ENCODE results near the gene TCF4.
A peak's percentile ranks its signal among the peaks of the same experiment; 100 is the strongest.
"Not testable (repeated sequence)": the region's sequence is repeated elsewhere in the genome, so short reads cannot be mapped to it uniquely, and the experiment has no call there.

TCF4 gene

GRCh38 chr18:55470826-55471225 lies 117.2 kb downstream of the TCF4 start:
- ATAC-seq: no peak
- TF ChIP-seq OSR1 (CRISPR knock-in tag; IDR thresholded peaks at IDR 0.05) (no peak), ZNF565 (CRISPR knock-in tag; conservative IDR thresholded peaks at IDR 0.05; ENCODE audit: low read depth) (no peak)

- not testable (repeated sequence) for ATAC-seq
These were observed 118.9 kb downstream of the TCF4 start for GRCh38 chr18:55469134-55469533.

DNA sequence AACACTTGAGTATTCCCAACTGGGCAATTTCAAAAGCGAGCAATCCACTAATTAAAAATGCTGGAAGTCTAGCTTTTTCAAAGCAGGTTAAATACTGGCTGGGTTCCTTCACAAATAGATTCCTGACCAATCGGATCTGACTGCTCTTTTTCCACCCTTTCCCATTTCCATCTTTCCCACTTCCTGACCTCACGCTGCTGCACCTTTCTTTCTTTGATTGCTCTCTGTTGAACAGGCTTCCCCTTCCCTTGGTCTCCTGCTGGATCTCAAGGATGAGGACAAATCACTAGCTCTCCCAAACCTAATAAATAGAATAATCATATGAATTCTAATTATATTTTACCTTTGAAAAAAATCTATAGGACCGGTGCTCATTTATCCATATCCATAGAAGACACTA lies 121.2 kb downstream of the TCF4 start:
- no peak for ATAC-seq
- TF ChIP-seq ZFP3 (CRISPR knock-in tag; IDR thresholded peaks at IDR 0.05) (no peak), ISL1 (CRISPR knock-in tag; IDR thresholded peaks at IDR 0.05) (no peak)

DNA sequence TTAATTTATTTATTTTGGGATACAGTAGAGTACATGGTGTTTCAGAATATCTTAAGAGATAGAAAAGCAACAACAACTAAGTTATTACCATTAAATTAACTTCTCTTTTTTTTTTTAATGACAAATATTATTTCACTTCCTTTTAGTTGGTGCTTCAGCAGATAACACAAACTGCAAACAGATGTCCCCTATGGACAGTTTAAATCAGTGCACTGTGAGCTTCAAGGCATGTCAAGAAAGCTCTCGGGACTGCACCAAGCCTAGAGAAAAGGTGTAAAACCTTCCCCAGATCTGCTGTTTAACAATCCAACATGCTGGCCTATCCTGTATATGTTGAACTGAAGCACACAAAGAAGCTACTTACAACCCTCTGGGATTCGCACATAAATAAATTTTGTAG lies 122.7 kb downstream of the TCF4 start:
- peak; percentile 49; the same call in 1 of the 3 replicates for ATAC-seq
- peak; percentile 56; the same call in 1 of the 2 replicates for TF ChIP-seq TCF4 (CRISPR knock-in tag; IDR thresholded peaks at IDR 0.05; ENCODE audit: borderline replicate concordance)
- TF ChIP-seq ZFP3 (CRISPR knock-in tag; IDR thresholded peaks at IDR 0.05): no peak

DNA sequence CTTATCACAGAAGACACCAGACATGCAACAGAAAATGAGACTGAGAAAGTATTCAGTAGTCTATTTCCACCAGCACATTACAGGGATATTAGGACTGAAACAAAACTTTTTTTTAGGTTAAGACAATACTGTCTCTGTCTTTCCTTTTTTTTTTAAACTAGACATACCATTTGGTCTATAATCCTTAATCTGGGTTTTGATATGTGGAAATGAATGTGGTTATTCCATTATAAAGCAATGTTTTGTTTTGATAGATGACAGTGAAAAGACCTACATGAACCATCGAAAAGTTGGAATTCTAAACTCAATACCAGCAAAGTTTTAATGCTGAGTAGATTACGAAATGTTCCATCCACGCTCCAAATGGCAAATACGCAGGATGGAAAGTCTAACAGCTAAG lies 123.4 kb downstream of the TCF4 start:
- TF ChIP-seq, protein P1, sequence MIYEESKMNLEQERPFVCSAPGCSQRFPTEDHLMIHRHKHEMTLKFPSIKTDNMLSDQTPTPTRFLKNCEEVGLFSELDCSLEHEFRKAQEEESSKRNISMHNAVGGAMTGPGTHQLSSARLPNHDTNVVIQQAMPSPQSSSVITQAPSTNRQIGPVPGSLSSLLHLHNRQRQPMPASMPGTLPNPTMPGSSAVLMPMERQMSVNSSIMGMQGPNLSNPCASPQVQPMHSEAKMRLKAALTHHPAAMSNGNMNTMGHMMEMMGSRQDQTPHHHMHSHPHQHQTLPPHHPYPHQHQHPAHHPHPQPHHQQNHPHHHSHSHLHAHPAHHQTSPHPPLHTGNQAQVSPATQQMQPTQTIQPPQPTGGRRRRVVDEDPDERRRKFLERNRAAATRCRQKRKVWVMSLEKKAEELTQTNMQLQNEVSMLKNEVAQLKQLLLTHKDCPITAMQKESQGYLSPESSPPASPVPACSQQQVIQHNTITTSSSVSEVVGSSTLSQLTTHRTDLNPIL (CRISPR knock-in tag; IDR thresholded peaks at IDR 0.05; ENCODE audit: low read depth): no peak
- no peak for TF ChIP-seq BACH2 (CRISPR knock-in tag; IDR thresholded peaks at IDR 0.05; ENCODE audit: borderline replicate concordance)
- TF ChIP-seq ISL1 (CRISPR knock-in tag; IDR thresholded peaks at IDR 0.05): no peak
- TF ChIP-seq CSRNP3 (CRISPR knock-in tag; IDR thresholded peaks at IDR 0.05): no peak
- no peak for TF ChIP-seq ZFP30 (CRISPR knock-in tag; IDR thresholded peaks at IDR 0.05)
- TF ChIP-seq ZNF70 (CRISPR knock-in tag; IDR thresholded peaks at IDR 0.05): no peak
- no peak for TF ChIP-seq ESRRG (CRISPR knock-in tag; IDR thresholded peaks at IDR 0.05)
- no peak for ATAC-seq

DNA sequence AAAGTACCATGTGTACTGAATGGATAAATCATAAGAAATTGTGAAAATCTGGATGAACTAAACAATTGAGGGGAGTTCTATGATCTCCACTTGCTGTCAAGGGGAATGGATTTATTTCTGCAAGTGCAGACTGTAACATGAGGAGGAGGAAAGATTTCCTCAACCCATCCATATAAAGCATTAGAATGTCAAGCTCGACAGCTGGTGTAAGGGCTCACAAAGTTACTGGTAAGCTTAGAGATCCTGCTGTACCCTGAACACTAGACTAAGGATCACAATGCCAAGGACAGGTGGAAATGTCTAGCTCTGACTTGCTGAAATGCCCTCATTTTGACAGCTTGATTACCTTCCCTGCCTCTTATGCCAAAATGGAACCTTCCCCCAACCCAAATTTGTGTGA lies 125.3 kb downstream of the TCF4 start:
- no peak for TF ChIP-seq CSDC2 (CRISPR knock-in tag; IDR thresholded peaks at IDR 0.05)
- no peak for TF ChIP-seq ARNTL (CRISPR knock-in tag; IDR thresholded peaks at IDR 0.05; ENCODE audit: borderline replicate concordance, low read depth)
- TF ChIP-seq ZFP3 (CRISPR knock-in tag; IDR thresholded peaks at IDR 0.05): no peak
- TF ChIP-seq ISL1 (CRISPR knock-in tag; IDR thresholded peaks at IDR 0.05): no peak
- no peak for TF ChIP-seq BACH2 (CRISPR knock-in tag; IDR thresholded peaks at IDR 0.05; ENCODE audit: borderline replicate concordance)
- TF ChIP-seq, protein P2, sequence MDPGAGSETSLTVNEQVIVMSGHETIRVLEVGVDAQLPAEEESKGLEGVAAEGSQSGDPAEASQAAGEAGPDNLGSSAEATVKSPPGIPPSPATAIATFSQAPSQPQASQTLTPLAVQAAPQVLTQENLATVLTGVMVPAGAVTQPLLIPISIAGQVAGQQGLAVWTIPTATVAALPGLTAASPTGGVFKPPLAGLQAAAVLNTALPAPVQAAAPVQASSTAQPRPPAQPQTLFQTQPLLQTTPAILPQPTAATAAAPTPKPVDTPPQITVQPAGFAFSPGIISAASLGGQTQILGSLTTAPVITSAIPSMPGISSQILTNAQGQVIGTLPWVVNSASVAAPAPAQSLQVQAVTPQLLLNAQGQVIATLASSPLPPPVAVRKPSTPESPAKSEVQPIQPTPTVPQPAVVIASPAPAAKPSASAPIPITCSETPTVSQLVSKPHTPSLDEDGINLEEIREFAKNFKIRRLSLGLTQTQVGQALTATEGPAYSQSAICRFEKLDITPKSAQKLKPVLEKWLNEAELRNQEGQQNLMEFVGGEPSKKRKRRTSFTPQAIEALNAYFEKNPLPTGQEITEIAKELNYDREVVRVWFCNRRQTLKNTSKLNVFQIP (CRISPR knock-in tag; IDR thresholded peaks at IDR 0.05; ENCODE audit: borderline replicate concordance, low read depth): no peak
- no peak for TF ChIP-seq PPARA (CRISPR knock-in tag; IDR thresholded peaks at IDR 0.05; ENCODE audit: borderline replicate concordance)
- no peak for TF ChIP-seq CSRNP3 (CRISPR knock-in tag; IDR thresholded peaks at IDR 0.05)
- no peak for TF ChIP-seq TCF4 (CRISPR knock-in tag; IDR thresholded peaks at IDR 0.05; ENCODE audit: borderline replicate concordance)
- TF ChIP-seq GLIS3 (CRISPR knock-in tag; IDR thresholded peaks at IDR 0.05): no peak
- TF ChIP-seq ZFP30 (CRISPR knock-in tag; IDR thresholded peaks at IDR 0.05): no peak
- TF ChIP-seq, protein P1 (CRISPR knock-in tag; IDR thresholded peaks at IDR 0.05; ENCODE audit: low read depth): no peak
- TF ChIP-seq PATZ1 (CRISPR knock-in tag; IDR thresholded peaks at IDR 0.05; ENCODE audit: borderline replicate concordance): no peak
- ATAC-seq: peak; percentile 44; the same call in 1 of the 3 replicates

Measured in SK-N-SH treated with all-trans-retinoic acid at 6 μM for 48 hours (cell line).